H1 (cell line): Measurements from ENCODE around the gene BTBD10. TPM values are rescaled to one million over a fixed set of nuclear protein-coding genes. Genes with fewer than 3 reads are reported as not detected.

Experiments
- KDM1A ChIP-seq: fragments of 200-600, 300-600 bp; sonication (generic); IDR thresholded peaks from 2 replicates; pipeline ENCODE4 v1.7.1; 2016; ENCODE audit warnings: mild to moderate bottlenecking, low read length, borderline replicate concordance
- SP4 ChIP-seq: IDR thresholded peaks from 2 replicates; pipeline ENCODE4 v1.6.1; 2012; ENCODE audit warnings: low read length, inconsistent platforms
- polyA plus RNA-seq, 7 experiments: library from polyadenylated mRNA; depleted of rRNA in 3 of 7; stranded (reverse) in 5 of 7; unstranded in 2 of 7; fragments of >200 nt in 5 of 7; fragments of 200-250 nt in 2 of 7; gene quantifications; 1 replicate in 5 of 7; 2 replicates in 1 of 7; 4 replicates in 1 of 7; pipeline versions ENCODE4 v1.2.1 to v1.2.3, GENCODE V29; 2011 to 2013; ENCODE audit warnings: missing spikeins in 2 of 7, mixed read lengths in 2 of 7
- total RNA-seq: library from RNA; stranded (reverse); fragmentation: NEBNext Ultra II Directional; extraction: Animal tissue kit (Norgen Biotek cat#: 25700); gene quantifications from 2 replicates; pipeline ENCODE4 v1.2.1, GENCODE V29; 2021

Gene BTBD10
- total and polyA plus RNA-seq, 2 of the 8 experiments (the other 6 are each of a cell fraction or from before 2014, with no cell fraction given) = 13.8 to 22.2 TPM

DNA sequence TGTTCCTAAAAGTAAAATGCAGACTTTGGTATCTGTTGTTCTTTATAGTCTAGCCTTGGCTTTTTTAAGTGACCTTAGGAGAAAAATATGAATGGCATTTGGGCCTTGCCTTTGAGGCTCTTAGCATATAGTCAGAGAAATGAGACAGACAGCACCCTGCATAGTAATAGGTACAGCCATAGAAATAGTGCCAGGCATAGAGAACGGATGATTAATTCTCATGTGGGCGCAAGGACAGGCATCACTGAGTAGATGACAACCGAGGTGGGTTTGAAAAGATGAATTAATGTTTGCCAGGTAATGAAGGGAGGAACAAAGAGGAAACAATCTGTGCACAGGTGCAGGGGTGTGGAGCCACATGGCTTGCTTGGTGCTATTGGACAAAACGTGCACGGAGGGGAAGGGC lies 95.0 kb downstream of the BTBD10 start (continued):
- TF ChIP-seq KDM1A (no peak), SP4 (no peak)
